Testis (tissue), 2 donors: Measurements from ENCODE around the gene L3MBTL3.

Experiments used
- POLR2A ChIP-seq: fragments of 450-650 bp; IDR thresholded peaks from one replicate; pipeline ENCODE4 v1.6.1; 2017; ENCODE audit warnings: antibody characterized with exemption, mild to moderate bottlenecking, moderate library complexity
- TF ChIP-seq, protein P1 (sequence below), 3 experiments: fragments of 450-650 bp in 2 of 3; fragments of 200-600 bp in 1 of 3; sonication (generic) in 1 of 3; IDR thresholded peaks; one replicate each; pipeline ENCODE4 v1.5.1; 2016 to 2019; ENCODE audit warnings: antibody characterized with exemption in 3 of 3, mild to moderate bottlenecking in 2 of 3, moderate library complexity in 1 of 3

DNA sequence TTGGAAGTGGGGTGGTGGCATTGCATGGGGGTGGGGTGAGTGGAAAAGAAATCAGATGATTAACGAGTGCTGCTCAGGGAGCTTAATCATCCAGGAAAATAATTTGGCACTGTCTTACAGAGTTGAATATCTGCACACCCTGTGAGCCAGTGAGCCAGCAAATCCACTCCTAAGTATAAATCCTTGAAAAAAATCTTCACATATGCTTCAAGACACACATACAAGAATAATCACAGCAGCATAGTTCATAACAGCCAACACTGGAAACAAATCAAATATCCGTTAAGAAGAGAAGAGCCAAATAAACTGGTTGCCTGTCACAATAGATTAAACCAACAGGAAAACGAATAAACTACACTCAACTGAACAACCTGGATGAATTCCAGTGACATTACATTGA lies 141.6 kb downstream of the L3MBTL3 start:
- TF ChIP-seq, protein P1, sequence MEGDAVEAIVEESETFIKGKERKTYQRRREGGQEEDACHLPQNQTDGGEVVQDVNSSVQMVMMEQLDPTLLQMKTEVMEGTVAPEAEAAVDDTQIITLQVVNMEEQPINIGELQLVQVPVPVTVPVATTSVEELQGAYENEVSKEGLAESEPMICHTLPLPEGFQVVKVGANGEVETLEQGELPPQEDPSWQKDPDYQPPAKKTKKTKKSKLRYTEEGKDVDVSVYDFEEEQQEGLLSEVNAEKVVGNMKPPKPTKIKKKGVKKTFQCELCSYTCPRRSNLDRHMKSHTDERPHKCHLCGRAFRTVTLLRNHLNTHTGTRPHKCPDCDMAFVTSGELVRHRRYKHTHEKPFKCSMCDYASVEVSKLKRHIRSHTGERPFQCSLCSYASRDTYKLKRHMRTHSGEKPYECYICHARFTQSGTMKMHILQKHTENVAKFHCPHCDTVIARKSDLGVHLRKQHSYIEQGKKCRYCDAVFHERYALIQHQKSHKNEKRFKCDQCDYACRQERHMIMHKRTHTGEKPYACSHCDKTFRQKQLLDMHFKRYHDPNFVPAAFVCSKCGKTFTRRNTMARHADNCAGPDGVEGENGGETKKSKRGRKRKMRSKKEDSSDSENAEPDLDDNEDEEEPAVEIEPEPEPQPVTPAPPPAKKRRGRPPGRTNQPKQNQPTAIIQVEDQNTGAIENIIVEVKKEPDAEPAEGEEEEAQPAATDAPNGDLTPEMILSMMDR (IDR thresholded peaks at IDR 0.05), result no peak
- TF ChIP-seq POLR2A, result no peak
